Measurements from ENCODE around the gene HNRNPUL2. TPM values are rescaled to one million over a fixed set of nuclear protein-coding genes. Genes with fewer than 3 reads are reported as not detected.

The HNRNPUL2 gene
- total and polyA plus RNA-seq, 2 of the 8 experiments (the other 6 are each of a cell fraction or from before 2014, with no cell fraction given) = 14.9 to 46.4 TPM

- no peak for TF ChIP-seq CTCF (IDR thresholded peaks at IDR 0.05; ENCODE audit: control extremely low read depth in 1 of 3, insufficient read depth in 1 of 3, low read depth in 1 of 3, low read length in 3 of 3)
- no peak for TF ChIP-seq MAFK (IDR thresholded peaks at IDR 0.05; ENCODE audit: low read depth, low read length)
- no peak for TF ChIP-seq BCL11A (IDR thresholded peaks at IDR 0.05; ENCODE audit: low read depth in 2 of 2, low read length in 2 of 2)
- TF ChIP-seq ATF3 (IDR thresholded peaks at IDR 0.05; ENCODE audit: insufficient read depth, low read depth, low read length) = no peak
- TF ChIP-seq E2F6 (IDR thresholded peaks at IDR 0.05) = no peak
- no peak for TF ChIP-seq SIRT6 (IDR thresholded peaks at IDR 0.05; ENCODE audit: low read length)
Observed at GRCh38 chr11:62689421-62690183, 37.7 kb downstream of the HNRNPUL2 start, which contains the start of gene LRRN4CL (continued).
